ENCODE results near the gene ANXA4.

- TF ChIP-seq POLR2AphosphoS5 (IDR thresholded peaks at IDR 0.05; ENCODE audit: borderline replicate concordance, low read depth, low read length): no peak
- no peak for TF ChIP-seq EZH2 (IDR thresholded peaks at IDR 0.05)
- no peak for TF ChIP-seq FOXP2 (optimal IDR thresholded peaks at IDR 0.05; ENCODE audit: control extremely low read depth, extremely low read length, insufficient read depth)
These were observed 86.0 kb downstream of the ANXA4 start for GRCh38 chr2:69827796-69828540.

Data from SK-N-MC (cell line).